Urinary bladder (tissue), 4 donors: ENCODE data around the gene PRKCE. TPM values are rescaled to one million over a fixed set of nuclear protein-coding genes. Genes with fewer than 3 reads are reported as not detected.

Experiments used
- DNase-seq: peaks from one replicate; pipeline ENCODE4 v3.0.0-alpha.2; 2015; ENCODE audit errors: extremely low spot score
- H3K27ac ChIP-seq: one replicate; pipeline ENCODE4 v1.5.1; 2013; ENCODE audit warnings: low read depth, mild to moderate bottlenecking, moderate library complexity
- H3K36me3 ChIP-seq: one replicate; pipeline ENCODE4 v1.6.1; 2013; ENCODE audit warnings: mild to moderate bottlenecking, moderate library complexity; ENCODE audit not compliant: insufficient read depth
- H3K4me1 ChIP-seq: one replicate; pipeline ENCODE4 v1.6.1; 2013; ENCODE audit warnings: mild to moderate bottlenecking, moderate library complexity; ENCODE audit not compliant: insufficient read depth
- H3K4me3 ChIP-seq: one replicate; pipeline ENCODE4 v1.5.1; 2013; ENCODE audit warnings: low read depth, low read length
- WGBS: extraction: QIAGEN DNeasy Blood & Tissue Kit; methylation state at CpG from one replicate; pipeline ENCODE4 v1.1.7; 2013; 5-methylcytosine and 5-hydroxymethylcytosine counted together
- polyA plus RNA-seq: library from polyadenylated mRNA; stranded (reverse); fragments of 200-250 nt; gene quantifications from one replicate; pipeline ENCODE4 v1.2.3, GENCODE V29; 2013
- total RNA-seq: library from RNA; depleted of rRNA; stranded (reverse); fragments of >200 nt; gene quantifications from one replicate; pipeline ENCODE4 v1.2.3, GENCODE V29; 2014
- donor health status: healthy with polysubstance abuse.
- donor health status: healthy.

The PRKCE gene
- total and polyA plus RNA-seq, 2 donors: 9.9 to 29.7 TPM

GRCh38 chr2:46148369-46148736 lies 496.9 kb downstream of the PRKCE start:
- 97% methylated on average over 2 of the region's 2 CpGs for WGBS
- no peak overlapping the region for H3K27ac ChIP-seq
- no peak for DNase-seq
- H3K4me1 ChIP-seq: no peaks in the 10 kb centered on the region
- no peak overlapping the region for H3K4me3 ChIP-seq
- no peaks in the 10 kb centered on the region for H3K36me3 ChIP-seq

- DNase-seq: no peak
- Histone ChIP-seq H3K4me1 (no peaks in the 10 kb centered on the region), H3K36me3 (no peaks in the 10 kb centered on the region), H3K27ac (no peak overlapping the region), H3K4me3 (no peak overlapping the region)
- 94% methylated on average over 3 of the region's 3 CpGs for WGBS
Observed at GRCh38 chr2:46150445-46150955, 499.0 kb downstream of the PRKCE start.

GRCh38 chr2:46151577-46151976 lies 500.1 kb downstream of the PRKCE start:
- DNase-seq: no peak
- WGBS: 77% methylated on average over 4 of the region's 4 CpGs
- Histone ChIP-seq H3K27ac (no peak overlapping the region), H3K36me3 (no peaks in the 10 kb centered on the region), H3K4me3 (no peak overlapping the region), H3K4me1 (no peaks in the 10 kb centered on the region)

DNA sequence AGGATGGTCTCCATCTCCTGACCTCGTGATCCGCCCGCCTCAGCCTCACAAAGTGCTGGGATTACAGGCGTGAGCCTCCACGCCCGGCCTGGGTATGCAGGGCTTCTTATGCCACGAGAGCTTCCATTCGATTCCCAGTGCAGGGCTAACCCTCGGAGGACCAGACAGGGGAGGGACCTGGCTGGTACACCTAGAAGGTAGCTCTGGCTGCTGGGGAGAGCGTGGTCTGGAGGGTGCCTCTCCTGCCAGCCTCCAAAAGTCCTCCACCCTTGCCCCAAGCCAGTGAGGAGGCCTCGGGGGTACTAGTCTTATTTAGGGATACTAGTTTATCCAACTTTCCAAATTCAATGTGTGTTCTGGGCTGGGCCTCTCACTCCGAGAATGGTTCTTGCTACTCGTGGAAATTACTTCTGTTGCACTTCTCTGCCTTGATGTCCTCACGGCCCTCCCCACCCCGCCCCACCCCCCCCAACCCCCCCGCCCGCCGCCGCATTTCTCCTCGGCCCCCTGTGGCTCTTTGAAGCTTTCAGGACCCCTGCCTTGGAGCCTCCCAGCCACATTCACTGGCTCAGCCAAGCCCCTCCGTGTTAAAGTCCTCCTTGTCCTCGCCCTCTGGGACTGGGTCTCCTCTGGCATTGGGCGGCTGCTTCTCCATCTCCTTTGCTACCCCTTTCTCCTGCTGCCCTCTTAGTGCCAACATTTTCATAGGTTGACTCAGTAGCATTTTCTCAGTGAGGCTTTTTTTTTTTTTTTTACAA lies 502.7 kb downstream of the PRKCE start:
- no peaks in the 10 kb centered on the region for H3K4me1 ChIP-seq
- no peak for DNase-seq
- H3K36me3 ChIP-seq: no peaks in the 10 kb centered on the region
- 87% methylated on average over 23 of the region's 23 CpGs for WGBS
- no peak overlapping the region for H3K27ac ChIP-seq
- H3K4me3 ChIP-seq: no peak overlapping the region

DNA sequence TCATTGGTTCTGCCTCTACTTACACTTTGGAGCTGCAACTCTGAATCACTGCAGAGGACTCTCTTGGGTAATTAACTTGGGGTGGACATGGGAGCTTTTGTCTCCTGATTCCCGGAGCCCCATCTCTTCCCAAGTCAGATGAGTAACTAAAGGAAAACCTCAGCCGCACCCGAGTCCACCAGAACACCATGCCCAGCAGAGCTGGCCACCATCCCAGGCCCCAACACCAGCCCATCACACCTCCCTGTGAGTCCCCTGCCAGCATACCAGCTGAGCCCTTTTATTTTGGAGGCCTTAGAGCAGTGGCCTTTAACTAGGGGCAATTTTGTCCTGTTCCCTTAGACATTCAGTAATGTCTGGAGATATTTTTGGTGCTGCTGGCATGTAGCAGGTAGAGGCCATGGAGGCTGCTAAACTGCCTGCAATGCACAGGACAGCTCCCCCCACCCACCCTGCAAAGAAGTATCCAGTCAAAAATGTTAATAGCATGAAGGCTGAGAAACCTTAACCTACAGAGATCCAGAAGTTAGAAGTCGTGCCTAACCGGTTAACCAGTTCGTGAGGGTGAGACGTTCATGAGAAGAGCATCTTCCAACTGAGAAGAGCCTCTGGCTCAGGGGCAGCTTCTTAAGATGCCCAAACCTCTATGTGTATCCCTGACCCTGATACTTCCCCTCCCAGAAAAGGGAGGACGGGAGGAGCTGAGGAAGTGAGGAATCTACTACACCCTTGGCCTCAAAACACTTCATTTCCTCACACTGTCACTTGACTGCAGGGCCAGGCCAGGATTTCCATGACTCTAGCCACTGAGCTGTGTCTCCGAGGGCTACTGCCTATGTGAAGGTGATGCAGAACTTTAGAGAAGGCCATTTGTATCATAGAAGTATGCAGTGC lies 505.8 kb downstream of the PRKCE start:
- Histone ChIP-seq H3K27ac (no peak overlapping the region), H3K4me3 (no peak overlapping the region), H3K36me3 (no peaks in the 10 kb centered on the region), H3K4me1 (no peaks in the 10 kb centered on the region)
- DNase-seq: no peak
- 81% methylated on average over 9 of the region's 9 CpGs for WGBS

DNA sequence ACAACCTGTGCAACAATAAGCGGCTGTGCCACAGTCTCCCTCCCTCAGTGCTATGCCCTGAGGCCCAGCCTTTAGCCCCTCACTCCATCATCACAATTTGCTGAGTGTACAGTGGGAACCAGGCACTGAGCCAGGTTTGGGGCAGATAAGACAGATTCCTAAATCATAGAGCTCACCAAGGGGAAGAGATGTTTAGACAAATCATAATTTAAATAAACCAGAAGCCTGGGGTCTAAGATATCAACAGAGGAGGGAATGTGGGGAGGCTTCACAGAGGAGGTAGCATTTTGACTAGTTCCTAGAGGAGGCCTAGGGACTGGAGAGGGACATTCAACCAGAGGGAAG lies 506.5 kb downstream of the PRKCE start:
- H3K27ac ChIP-seq: no peak overlapping the region
- 87% methylated on average over 1 of the region's 1 CpG for WGBS
- no peaks in the 10 kb centered on the region for H3K36me3 ChIP-seq
- no peak overlapping the region for H3K4me3 ChIP-seq
- no peaks in the 10 kb centered on the region for H3K4me1 ChIP-seq
- DNase-seq: no peak

DNA sequence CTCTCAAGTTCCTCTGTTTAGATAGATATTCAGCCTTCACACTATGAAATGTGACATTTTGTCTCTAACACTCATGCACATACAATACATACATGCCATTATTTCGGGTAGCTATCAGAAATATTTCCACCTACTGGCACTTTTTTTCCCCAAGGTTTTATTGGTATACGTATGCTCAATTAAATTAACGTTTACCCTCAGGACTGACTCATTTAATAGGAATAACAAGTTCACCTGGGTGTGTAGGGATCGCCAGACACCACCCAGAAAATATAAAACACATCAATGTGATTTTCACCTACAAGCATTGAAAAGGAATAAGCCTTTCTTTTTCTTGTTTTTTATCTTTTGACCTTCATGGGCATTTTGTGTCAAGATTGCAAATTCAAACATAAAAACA lies 507.2 kb downstream of the PRKCE start:
- Histone ChIP-seq H3K4me1 (no peaks in the 10 kb centered on the region), H3K36me3 (no peaks in the 10 kb centered on the region), H3K4me3 (no peak overlapping the region), H3K27ac (no peak overlapping the region)
- WGBS: 86% methylated on average over 4 of the region's 4 CpGs
- no peak for DNase-seq

- no peaks in the 10 kb centered on the region for H3K36me3 ChIP-seq
- no peak overlapping the region for H3K4me3 ChIP-seq
- DNase-seq: no peak
- H3K27ac ChIP-seq: no peak overlapping the region
- 77% methylated on average over 6 of the region's 6 CpGs for WGBS
- H3K4me1 ChIP-seq: no peaks in the 10 kb centered on the region
Observed at GRCh38 chr2:46160326-46160725, 508.9 kb downstream of the PRKCE start.

DNA sequence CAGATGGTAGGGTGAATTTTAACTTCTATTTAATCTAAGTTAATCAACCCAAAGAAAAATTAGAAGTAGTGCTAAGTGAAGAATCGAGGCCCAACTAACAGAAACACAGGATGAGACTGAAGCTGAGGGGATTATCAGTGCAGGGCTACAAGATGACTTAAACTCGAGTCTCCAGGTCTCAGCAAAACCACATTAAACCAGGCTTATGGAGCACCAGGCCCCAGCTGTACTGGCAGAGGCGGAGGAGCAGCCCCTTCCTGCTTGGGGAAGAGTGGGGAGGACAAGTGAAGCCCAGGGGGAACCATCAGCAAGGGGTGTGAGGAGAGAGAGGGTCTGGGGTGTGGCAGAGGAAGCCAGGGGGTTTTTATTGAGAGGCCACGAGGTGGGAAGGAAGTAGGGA lies 509.8 kb downstream of the PRKCE start:
- Histone ChIP-seq H3K4me3 (no peak overlapping the region), H3K27ac (no peak overlapping the region), H3K36me3 (no peaks in the 10 kb centered on the region), H3K4me1 (no peaks in the 10 kb centered on the region)
- DNase-seq: no peak
- WGBS: 69% methylated on average over 4 of the region's 4 CpGs

GRCh38 chr2:46161911-46162310 lies 510.4 kb downstream of the PRKCE start:
- Histone ChIP-seq H3K4me1 (no peaks in the 10 kb centered on the region), H3K36me3 (no peaks in the 10 kb centered on the region), H3K27ac (no peak overlapping the region), H3K4me3 (no peak overlapping the region)
- DNase-seq: no peak
- WGBS: 89% methylated on average over 3 of the region's 3 CpGs

- Histone ChIP-seq H3K4me1 (no peaks in the 10 kb centered on the region), H3K4me3 (no peak overlapping the region), H3K36me3 (no peaks in the 10 kb centered on the region), H3K27ac (no peak overlapping the region)
- DNase-seq: no peak
- 66% methylated on average over 11 of the region's 11 CpGs for WGBS
Observed at GRCh38 chr2:46162329-46163097, 511.0 kb downstream of the PRKCE start.

DNA sequence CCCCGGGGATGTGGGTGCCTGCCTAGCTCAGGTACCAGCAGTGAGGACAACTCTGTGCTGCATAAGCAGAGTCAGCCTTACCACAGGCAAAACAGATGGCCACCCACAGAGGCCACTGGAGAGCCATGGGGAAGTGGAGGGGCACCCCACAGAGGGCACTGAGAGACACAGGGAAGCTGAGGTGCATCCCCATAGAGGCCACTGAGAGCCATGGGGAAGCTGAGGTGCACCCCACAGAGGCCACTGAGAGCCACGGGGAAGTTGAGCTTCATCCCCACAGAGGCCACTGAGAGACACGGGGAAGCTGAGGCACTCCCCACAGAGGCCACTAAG lies 511.6 kb downstream of the PRKCE start:
- H3K36me3 ChIP-seq: no peaks in the 10 kb centered on the region
- no peak for DNase-seq
- H3K27ac ChIP-seq: no peak overlapping the region
- 96% methylated on average over 3 of the region's 3 CpGs for WGBS
- no peaks in the 10 kb centered on the region for H3K4me1 ChIP-seq
- H3K4me3 ChIP-seq: no peak overlapping the region

DNA sequence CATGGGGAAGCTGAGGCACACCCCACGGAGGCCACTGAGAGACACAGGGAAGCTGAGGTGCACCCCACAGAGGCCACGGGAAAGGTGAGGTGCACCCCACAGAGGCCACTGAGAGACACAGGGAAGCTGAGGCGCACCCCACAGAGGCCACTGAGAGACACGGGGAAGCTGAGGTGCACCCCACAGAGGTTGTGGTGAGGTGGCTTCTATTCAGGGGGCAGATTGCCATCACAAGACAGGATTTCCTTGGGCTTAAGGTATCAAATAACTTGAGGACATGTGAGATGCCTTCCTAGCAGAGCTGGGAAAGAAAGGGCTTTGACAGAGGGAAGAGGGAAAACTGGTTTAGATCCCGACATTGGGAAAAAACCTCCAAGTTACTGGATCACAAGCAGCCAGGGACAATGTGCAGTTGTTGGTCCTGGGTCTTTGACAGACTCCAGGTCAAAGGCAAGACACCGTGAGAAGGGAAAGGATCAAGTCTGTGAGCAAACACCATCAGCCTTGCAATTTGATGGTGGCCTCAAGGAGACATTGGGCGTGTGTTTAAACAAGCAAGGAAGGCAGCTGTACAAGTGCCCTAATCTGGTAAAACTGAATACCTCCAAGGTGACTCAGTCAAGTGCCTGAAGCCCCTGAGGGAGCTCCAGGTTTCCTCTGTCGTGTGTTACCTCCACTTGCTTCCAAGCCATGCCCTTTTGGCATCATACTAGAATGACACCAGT lies 512.5 kb downstream of the PRKCE start:
- Histone ChIP-seq H3K36me3 (no peaks in the 10 kb centered on the region), H3K4me3 (no peak overlapping the region), H3K27ac (peak overlapping the region; percentile 91), H3K4me1 (peaks cover 3% of the 10 kb centered on the region)
- 72% methylated on average over 8 of the region's 8 CpGs for WGBS
- peak; percentile 46 for DNase-seq
